Activated B cell treated with CpG ODN at 0.5 μM for 24 hours (primary cell): ENCODE results near the gene BSN. TPM values are rescaled to one million over a fixed set of nuclear protein-coding genes. Genes with fewer than 3 reads are reported as not detected.

Experiments
- ATAC-seq: fragments of 200-7000 bp; cut with Tn5 transposase; one replicate; pipeline ENCODE4 v1.10.0; 2021; ENCODE audit warnings: low read depth, mild to moderate bottlenecking, moderate library complexity
- CTCF ChIA-PET: fragments of 350-600 bp; sonication (Branson Sonifier 250); formaldehyde crosslinking; loops from one replicate; lab custom pipeline; 2021; ENCODE audit warnings: antibody characterized with exemption; lab: Charles Lee
- POLR2A ChIA-PET: fragments of 350-600 bp; sonication (Branson Sonifier 250); formaldehyde crosslinking; loops from one replicate; lab custom pipeline; 2021; ENCODE audit warnings: antibody characterized with exemption; lab: Charles Lee
- DNase-seq: peaks from one replicate; pipeline ENCODE4 v3.0.0; 2022
- H3K27ac Mint-ChIP-seq: one replicate; pipeline ENCODE4 v1.8.0; 2020; ENCODE audit warnings: mixed read lengths
- H3K27me3 Mint-ChIP-seq: one replicate; pipeline ENCODE4 v1.8.0; 2021; ENCODE audit warnings: mixed read lengths
- H3K36me3 Mint-ChIP-seq: one replicate; pipeline ENCODE4 v1.8.0; 2021; ENCODE audit warnings: low read depth, mixed read lengths
- H3K4me1 Mint-ChIP-seq: one replicate; pipeline ENCODE4 v1.8.0; 2021; ENCODE audit warnings: mixed read lengths
- H3K4me3 Mint-ChIP-seq: one replicate; pipeline ENCODE4 v1.8.0; 2020; ENCODE audit warnings: mild to moderate bottlenecking, mixed read lengths
- H3K9me3 Mint-ChIP-seq: one replicate; pipeline ENCODE4 v1.8.0; 2020; ENCODE audit warnings: mixed read lengths
- intact Hi-C: fragments of 100-400 bp; cut with micrococcal nuclease; formaldehyde crosslinking; loops from one replicate; pipeline ENCODE4 v1.15.1; 2024
- total RNA-seq: library from RNA; stranded (reverse); gene quantifications from 2 replicates; pipeline ENCODE4 v1.2.3, GENCODE V29; 2022
- TF ChIP-seq, protein P1 (sequence below): fragments of 200-600 bp; IDR thresholded peaks from one replicate; pipeline ENCODE4 v1.8.0; 2022; ENCODE audit warnings: antibody characterized with exemption, mild to moderate bottlenecking

BSN gene
- total RNA-seq, 1 donor from 2014 or later: 0.69 TPM

DNA sequence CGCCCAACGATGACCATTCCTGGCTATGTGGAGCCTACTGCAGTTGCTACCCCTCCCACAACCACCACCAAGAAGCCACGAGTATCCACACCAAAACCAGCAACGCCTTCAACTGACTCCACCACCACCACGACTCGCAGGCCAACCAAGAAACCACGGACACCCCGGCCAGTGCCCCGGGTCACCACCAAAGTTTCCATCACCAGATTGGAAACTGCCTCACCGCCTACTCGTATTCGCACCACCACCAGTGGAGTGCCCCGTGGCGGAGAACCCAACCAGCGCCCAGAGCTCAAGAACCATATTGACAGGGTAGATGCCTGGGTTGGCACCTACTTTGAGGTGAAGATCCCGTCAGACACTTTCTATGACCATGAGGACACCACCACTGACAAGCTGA is 22.6 kb upstream of the BSN start:
- TF ChIP-seq, protein P1, sequence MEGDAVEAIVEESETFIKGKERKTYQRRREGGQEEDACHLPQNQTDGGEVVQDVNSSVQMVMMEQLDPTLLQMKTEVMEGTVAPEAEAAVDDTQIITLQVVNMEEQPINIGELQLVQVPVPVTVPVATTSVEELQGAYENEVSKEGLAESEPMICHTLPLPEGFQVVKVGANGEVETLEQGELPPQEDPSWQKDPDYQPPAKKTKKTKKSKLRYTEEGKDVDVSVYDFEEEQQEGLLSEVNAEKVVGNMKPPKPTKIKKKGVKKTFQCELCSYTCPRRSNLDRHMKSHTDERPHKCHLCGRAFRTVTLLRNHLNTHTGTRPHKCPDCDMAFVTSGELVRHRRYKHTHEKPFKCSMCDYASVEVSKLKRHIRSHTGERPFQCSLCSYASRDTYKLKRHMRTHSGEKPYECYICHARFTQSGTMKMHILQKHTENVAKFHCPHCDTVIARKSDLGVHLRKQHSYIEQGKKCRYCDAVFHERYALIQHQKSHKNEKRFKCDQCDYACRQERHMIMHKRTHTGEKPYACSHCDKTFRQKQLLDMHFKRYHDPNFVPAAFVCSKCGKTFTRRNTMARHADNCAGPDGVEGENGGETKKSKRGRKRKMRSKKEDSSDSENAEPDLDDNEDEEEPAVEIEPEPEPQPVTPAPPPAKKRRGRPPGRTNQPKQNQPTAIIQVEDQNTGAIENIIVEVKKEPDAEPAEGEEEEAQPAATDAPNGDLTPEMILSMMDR: no peak
- H3K9me3 Mint-ChIP-seq: no peaks in the 10 kb centered on the region
- H3K27ac Mint-ChIP-seq: no peak overlapping the region
- intact Hi-C loops: no loop called here
- no peak overlapping the region for H3K4me3 Mint-ChIP-seq
- ChIA-PET CTCF (no interaction called here), POLR2A (no interaction called here)
- no peaks in the 10 kb centered on the region for H3K4me1 Mint-ChIP-seq
- no peaks in the 10 kb centered on the region for H3K27me3 Mint-ChIP-seq
- ATAC-seq (no peak), DNase-seq (no peak)
- peaks cover 44% of the 10 kb centered on the region for H3K36me3 Mint-ChIP-seq

DNA sequence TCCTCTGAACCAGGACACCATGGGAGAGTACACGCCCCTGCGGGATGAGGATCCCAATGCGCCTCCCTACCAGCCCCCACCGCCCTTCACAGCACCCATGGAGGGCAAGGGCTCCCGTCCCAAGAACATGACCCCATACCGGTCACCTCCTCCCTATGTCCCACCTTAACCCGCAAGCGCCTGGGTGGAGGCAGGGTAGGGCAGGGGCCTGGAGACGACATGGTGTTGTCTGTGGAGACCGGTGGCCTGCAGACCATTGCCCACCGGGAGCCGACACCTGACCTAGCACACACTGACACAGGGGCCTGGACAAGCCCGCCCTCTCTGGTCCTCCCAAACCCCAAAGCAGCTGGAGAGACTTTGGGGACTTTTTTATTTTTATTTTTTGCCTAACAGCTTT is 21.2 kb upstream of the BSN start:
- Mint-ChIP-seq H3K4me3 (no peak overlapping the region), H3K4me1 (no peaks in the 10 kb centered on the region), H3K9me3 (no peaks in the 10 kb centered on the region), H3K27me3 (no peaks in the 10 kb centered on the region), H3K27ac (no peak overlapping the region), H3K36me3 (peaks cover 42% of the 10 kb centered on the region)
- ChIA-PET POLR2A (no interaction called here), CTCF (interaction anchor here (0.9 kb wide), 1 partner anchor 138 kb away, joined by 3 read pairs; no protein-coding TSS in a partner anchor)
- no peak for DNase-seq
- TF ChIP-seq, protein P1: no peak
- intact Hi-C loops: no loop called here
- no peak for ATAC-seq

DNA sequence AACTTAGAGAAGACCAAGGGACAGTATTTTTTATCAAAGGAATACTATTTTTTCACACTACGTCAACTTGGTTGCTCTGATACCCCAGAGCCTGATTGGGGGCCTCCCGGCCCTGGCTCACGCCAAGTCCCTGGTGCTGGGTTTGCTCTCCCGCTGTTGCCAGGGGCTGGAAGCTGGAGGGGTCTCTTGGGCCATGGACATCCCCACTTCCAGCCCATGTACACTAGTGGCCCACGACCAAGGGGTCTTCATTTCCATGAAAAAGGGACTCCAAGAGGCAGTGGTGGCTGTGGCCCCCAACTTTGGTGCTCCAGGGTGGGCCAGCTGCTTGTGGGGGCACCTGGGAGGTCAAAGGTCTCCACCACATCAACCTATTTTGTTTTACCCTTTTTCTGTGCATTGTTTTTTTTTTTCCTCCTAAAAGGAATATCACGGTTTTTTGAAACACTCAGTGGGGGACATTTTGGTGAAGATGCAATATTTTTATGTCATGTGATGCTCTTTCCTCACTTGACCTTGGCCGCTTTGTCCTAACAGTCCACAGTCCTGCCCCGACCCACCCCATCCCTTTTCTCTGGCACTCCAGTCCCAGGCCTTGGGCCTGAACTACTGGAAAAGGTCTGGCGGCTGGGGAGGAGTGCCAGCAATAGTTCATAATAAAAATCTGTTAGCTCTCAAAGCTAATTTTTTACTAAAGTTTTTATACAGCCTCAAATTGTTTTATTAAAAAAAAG is 20.3 kb upstream of the BSN start:
- ATAC-seq (no peak), DNase-seq (no peak)
- intact Hi-C loops: no loop called here
- ChIA-PET POLR2A (no interaction called here), CTCF (interaction anchor here (0.9 kb wide), 1 partner anchor 137 kb away, joined by 3 read pairs; no protein-coding TSS in a partner anchor)
- H3K9me3 Mint-ChIP-seq: no peaks in the 10 kb centered on the region
- H3K4me1 Mint-ChIP-seq: no peaks in the 10 kb centered on the region
- TF ChIP-seq, protein P1: no peak
- H3K27ac Mint-ChIP-seq: no peak overlapping the region
- H3K27me3 Mint-ChIP-seq: no peaks in the 10 kb centered on the region
- H3K4me3 Mint-ChIP-seq: no peak overlapping the region
- peaks cover 39% of the 10 kb centered on the region for H3K36me3 Mint-ChIP-seq

GRCh38 chr3:49534581-49535441 is 19.5 kb upstream of the BSN start:
- Mint-ChIP-seq H3K4me3 (no peak overlapping the region), H3K9me3 (no peaks in the 10 kb centered on the region), H3K36me3 (peaks cover 38% of the 10 kb centered on the region), H3K27me3 (no peaks in the 10 kb centered on the region), H3K27ac (no peak overlapping the region), H3K4me1 (peaks cover 3% of the 10 kb centered on the region)
- no peak for ATAC-seq
- DNase-seq: no peak
- CTCF ChIA-PET: no interaction called here
- intact Hi-C loops: no loop called here
- TF ChIP-seq, protein P1: no peak
- POLR2A ChIA-PET: no interaction called here
